Stimulated activated CD8-positive, alpha-beta memory T cell treated with anti-CD3 and anti-CD28 coated beads, Interleukin-7, amount 100 ng/mL, for 48 hours (primary cell): ENCODE results near the gene ENPP6.
"Not testable (repeated sequence)": the region's sequence is repeated elsewhere in the genome, so short reads cannot be mapped to it uniquely, and the experiment has no call there.

Source experiments
- DNase-seq, 2 donors: peaks; one replicate each; pipeline ENCODE4 v3.0.0-alpha.2; 2020; ENCODE audit warnings: low read depth in 1 of 2; ENCODE audit errors: extremely low read depth in 1 of 2

Gene ENPP6

DNA sequence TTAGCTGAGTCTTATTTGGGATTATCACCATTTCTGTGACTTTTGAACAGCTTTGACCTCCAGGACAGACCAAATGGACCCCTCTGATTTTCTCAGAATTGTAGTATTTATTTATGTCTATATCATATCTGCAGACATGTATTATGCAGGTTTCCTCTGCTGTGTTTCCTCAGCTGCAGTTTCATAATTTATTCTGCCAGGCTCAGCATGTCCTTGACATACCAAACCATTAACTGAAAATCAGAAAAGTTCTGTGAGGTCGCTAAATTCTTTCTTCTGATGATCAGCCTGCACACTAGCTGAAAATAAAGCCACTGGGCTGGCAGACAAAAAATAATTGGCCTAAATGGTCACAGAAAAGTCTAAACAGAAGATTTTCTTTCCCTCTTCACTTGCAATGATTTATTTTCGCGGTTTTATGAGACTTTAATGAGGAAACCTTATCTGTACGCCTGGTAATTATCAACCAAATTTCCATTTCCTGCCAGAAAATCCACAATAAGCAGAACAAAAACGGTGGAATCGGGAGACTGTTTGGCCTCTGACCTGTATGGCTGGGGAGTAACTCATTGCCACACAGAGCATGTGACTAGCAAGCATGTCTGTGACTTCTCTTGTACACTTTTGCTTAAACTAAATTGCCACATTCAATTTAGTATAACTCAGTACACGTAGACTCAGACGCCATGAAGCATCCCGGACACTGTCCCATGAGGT, 150.9 kb downstream of the ENPP6 start:
- DNase-seq: no peak

- DNase-seq: no peak
Measured at GRCh38 chr4:184064877-184065276, 152.8 kb downstream of the ENPP6 start.

- no peak for DNase-seq
Measured at GRCh38 chr4:184062769-184063168, 154.9 kb downstream of the ENPP6 start.

- no peak for DNase-seq
Measured at GRCh38 chr4:184061582-184061981, 156.1 kb downstream of the ENPP6 start.

DNA sequence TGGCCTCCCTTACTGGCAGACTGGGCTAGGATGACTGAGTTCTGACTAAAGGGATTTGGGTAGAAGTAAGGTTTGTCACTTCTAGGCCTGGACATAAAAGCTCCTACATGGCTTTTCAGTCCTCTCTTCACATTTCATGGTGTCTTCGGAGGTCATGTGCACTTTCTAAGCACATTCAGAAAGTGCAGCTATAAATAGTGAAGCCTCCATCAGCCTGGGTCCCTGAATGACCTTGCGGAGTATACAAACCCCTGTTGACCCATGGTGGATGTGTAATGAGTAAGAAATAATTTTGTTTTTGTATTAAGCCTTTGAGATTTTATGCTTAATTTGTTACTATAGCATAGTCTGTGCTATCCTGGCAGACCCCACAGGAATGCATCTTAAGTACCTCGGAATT, 158.6 kb downstream of the ENPP6 start:
- DNase-seq: no peak

DNA sequence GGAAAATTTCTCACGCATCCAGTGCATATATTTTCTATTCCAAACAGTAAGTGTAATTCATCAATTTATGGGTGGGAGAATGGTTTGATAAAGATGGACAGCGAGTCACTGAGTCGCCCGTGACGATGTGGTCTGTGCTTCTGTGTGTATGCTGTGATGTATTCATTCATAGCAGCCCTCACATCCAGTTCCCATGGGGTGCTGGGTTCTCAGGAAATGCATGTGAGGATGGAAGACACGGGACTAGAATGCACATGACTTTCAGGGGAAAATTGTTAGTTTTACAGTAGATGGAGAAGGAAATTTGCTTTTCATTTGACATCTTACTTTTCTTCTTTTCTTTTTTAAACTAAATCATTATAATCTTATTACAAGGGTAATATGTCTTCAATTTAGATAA, 159.6 kb downstream of the ENPP6 start:
- DNase-seq: no peak

GRCh38 chr4:184056877-184057276, 160.8 kb downstream of the ENPP6 start:
- no peak for DNase-seq

- no peak for DNase-seq
Measured at GRCh38 chr4:184053434-184053833, 164.2 kb downstream of the ENPP6 start.

- DNase-seq: no peak
Measured at GRCh38 chr4:184052616-184053015, 165.1 kb downstream of the ENPP6 start.

GRCh38 chr4:184051262-184051661, 166.4 kb downstream of the ENPP6 start:
- not testable (repeated sequence) for DNase-seq

DNA sequence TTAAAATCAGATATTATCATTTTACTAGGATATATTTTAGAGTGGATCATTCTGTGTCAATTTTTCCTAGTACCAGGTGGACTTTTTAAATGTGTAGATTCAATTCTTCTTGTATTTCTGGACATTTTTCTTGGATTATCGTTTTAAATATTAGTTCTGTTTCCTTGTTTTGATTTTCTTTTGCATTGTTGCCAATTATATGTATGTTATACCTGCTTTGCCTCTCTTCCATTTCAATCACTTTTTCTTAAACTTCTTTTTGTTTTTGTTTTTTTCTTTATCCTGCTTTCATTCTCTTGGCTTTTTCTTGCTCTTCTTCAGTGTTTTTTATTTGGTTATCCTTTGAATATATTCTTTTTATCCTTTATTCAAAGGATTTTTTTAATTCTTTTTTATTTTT, 171.5 kb downstream of the ENPP6 start:
- DNase-seq: no peak

DNA sequence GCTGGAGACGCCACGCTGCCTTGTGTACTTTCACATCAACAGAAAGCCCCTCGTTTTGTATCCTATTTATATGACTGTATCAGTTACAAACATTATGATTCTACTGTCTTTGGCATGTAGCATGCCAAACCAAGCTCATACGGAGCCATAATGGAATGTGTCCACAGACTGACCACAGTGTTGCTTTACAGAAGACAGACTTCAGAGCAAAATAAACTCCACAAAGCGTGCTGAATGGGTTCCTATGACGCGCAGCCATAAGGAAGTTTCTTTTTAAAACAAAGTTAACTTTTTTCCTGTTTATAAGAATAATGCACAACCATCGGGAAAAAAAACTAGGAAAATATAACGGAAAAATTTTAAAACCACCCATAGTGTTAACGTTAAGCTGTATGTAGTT, 176.5 kb downstream of the ENPP6 start:
- no peak for DNase-seq

DNA sequence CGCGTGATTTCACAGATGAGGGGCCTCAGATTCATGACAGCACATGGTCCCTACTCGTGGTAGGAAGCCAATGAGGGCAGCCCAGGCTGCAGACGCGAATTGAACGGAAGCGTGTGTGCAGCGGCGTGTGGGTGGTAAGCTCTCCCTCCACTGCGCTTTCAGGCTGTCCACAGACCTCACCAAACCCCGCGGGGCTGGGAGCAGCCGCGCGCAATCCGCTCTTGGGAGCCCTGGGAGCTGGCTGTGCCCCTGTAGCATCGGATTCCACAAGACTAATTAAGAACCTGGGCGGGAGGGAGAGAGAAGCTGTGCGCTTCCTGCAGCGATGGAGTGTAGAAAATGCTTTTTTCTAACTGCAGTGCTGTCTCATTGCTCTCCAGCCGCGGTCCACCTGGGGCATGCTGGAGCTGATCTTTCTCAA, 177.7 kb downstream of the ENPP6 start:
- DNase-seq: peak in 1 of 2 donors; percentile 20
